NCI-H187 (cell line): ENCODE data around the gene SMYD1.

ENCODE experiments used
- DNase-seq, 2 experiments: peaks; one replicate each; lab custom pipeline; 2025; lab: John Stamatoyannopoulos, UW

The SMYD1 gene

GRCh38 chr2:88057437-88057844 is 10.2 kb upstream of the SMYD1 start:
- DNase-seq = no peak

GRCh38 chr2:88058191-88058590 is 9.4 kb upstream of the SMYD1 start:
- no peak for DNase-seq

DNA sequence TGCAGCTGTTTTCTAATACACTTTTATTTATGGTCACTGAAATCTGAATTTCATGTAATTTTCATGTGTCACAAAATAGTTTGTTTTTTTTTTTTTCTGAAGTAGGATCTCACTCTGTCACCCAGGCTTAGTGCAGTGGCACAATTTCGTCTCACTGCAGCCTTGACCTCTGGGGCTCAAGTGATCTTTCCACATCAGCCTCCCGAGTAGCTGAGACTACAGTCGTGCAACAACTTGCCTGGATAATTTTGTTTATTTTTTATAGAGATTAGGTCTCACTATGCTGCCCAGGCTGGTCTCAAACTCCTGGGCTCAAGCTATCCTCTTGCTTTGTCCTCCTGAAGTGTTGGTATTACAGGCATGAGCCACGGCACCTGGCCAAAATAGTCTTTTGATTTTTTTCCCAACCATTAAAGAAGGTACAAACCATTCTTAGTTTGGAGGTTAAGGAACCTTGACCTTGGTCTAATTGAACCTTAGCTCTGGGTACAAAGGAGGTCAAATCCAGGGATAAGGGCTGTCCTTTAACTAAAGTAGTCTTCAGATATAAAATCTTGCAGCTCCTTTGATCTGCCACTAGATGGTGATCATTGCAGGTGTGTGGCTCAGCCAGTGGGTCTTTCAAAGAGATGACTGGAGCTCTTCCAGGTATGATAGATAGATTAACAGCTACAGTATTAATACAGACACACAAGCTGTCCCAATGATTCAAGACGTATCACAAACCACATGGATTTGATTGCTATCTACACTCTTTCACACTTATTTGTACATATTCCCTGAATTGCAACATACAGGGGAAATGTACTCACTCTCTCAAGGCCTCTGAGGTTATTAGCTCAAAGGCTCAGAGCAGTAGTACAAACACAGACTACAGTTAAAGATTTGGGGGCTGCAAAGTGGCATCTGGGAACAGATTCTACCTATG is 7.4 kb upstream of the SMYD1 start:
- DNase-seq = no peak

GRCh38 chr2:88060907-88061275 is 6.7 kb upstream of the SMYD1 start:
- DNase-seq = no peak

DNA sequence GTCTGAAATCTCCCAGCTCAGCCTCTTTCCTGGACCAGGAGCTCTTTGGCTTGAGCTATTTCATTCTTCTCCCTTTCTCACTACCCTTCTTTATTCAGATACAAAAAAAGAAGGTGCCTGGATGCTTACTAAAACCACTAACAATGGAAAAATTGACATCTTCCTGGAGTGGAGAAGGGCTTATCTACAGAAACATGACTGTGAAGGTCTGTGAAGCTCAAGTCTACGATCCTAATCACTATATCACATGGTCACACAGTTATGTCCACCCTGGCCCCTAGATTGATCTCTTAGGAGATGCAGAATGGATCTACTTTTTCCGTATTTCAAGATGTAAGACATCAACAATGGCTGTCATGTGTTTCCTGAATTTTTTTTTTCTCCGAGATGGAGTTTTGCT is 6.3 kb upstream of the SMYD1 start:
- DNase-seq = no peak

DNA sequence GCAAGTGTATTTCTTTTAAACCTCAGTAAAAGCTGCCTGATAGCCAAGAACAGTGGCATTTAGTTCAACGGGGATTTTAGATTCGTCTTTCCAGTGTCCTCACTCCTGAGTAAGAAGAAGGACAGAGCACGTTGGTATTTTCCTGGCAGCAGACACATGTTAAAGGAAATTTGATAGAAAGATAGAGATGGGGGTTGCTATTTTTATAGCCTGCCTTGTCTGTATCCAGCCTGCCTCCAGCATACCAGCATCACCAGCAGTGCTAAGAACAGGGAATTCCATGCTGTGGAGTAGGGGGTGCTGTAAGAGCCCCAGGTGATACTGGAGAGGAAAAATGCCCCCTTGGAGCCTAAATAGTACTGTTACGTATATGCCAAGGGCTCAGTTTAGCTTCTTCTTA is 1.1 kb upstream of the SMYD1 start:
- DNase-seq = no peak

DNA sequence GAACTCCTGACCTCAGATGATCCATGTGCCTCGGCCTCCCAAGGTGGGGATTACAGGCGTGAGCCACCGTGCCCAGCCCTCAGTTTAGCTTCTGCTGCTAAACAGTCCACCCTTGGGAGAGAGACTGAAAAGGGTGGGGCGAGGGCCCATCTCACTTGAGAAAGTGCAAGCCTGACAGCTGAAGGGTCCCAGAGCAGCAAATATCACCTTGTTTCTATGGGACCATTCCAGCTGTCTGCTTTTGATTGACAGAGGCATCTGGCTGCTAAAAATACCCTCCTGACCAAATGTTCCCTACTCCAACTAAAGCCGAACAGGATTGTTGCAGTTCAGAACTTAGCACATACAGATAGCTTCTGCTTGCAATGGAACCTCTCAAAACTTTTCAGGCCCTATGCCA is 436 bp upstream of the SMYD1 start:
- no peak for DNase-seq

DNA sequence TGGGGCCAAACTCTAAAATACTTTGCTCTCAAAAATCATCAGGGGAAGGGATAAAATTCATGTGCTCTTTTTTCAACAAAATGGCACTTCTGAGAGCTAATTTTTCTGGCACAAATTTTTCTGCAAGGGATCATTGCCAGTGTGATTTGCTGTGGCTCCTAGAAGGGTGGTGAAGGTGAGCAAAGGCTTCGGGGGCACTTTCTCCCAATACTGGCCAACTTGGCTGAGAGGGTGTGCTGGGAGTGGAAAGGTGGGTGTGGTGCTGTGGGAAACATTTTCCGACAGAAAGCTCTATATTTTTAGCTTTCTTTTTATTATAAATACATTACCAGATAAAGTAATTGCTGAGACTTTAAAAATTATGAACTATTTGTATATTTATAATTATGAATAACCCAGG is 419 bp downstream of the SMYD1 start:
- no peak for DNase-seq

- no peak for DNase-seq
These were observed 1.5 kb downstream of the SMYD1 start for GRCh38 chr2:88069117-88069516.

- DNase-seq = no peak
These were observed 2.4 kb downstream of the SMYD1 start for GRCh38 chr2:88070055-88070454.

GRCh38 chr2:88071365-88071764 is 3.7 kb downstream of the SMYD1 start:
- no peak for DNase-seq

DNA sequence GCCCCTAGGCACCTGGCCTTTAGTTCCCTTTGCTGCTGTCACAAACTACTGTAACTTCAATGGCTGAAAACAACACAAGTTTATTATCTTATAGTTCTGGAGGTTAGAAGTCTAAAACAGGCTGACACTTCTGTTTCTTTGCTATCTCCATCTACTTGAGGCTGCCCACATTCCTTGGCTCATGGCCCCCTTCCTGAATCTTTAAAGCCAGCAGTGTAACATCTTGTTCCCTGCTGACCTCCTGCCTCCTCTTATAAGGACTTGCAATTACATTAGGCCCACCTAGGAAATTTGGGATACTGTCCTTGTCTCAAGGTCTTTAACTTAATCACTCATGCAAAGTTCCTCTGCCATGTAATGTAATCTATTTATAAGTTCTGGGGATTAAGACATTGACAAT is 6.5 kb downstream of the SMYD1 start:
- DNase-seq = no peak

- DNase-seq = no peak
These were observed 7.2 kb downstream of the SMYD1 start for GRCh38 chr2:88074854-88075292.

GRCh38 chr2:88077080-88077479 is 9.5 kb downstream of the SMYD1 start:
- no peak for DNase-seq

- DNase-seq = no peak
These were observed 11.1 kb downstream of the SMYD1 start for GRCh38 chr2:88078643-88079172.

DNA sequence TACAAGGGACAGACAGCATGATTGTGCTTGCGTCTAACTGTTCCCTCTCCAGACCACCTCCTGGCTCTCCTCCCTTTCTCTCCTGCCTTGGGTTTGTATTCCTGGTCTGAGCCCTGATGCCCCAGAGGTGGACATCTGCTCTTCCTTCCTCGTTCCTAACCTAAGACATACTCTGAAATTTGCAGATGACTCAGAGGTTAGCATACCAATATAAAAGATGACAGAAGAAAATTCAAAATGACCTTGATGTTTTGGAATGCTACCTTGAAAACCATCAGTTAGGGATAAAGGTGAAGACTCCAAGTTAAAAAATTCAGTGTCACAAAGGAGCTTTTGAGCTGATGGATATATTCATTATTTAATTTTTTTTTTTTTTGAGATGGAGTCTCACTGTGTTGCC is 12.9 kb downstream of the SMYD1 start:
- DNase-seq = no peak

DNA sequence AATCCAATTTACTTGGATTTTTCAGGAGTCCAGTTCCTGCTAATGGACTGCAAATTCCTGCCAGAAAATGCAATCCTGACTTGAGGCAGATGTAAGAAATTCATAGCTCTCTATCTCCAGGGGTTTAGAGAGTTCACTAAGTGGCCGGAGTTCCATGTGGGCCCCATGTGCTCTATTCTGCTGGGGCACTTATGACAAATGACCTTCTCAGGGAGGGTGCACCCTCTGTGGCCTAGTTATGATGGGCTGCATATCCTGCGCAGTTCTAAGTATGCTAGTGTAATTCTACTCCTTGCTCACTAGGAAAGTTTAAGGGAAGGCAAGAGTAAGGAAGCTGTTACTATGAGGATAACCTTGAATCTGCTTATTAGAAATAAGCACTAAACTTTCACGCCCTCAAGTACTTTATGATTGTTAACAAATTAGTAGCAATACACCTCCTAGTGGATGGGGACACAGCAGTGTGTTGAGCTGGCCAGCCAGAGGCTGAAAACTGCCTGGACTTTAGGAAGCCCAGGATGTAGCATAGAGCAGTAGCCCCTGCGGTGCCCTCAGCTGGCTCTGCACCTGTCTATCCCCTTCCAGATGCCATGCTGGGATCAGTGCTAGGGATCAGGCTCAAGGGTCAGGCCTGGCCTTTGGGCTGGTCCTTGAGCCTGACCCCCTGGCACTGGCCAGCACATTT is 14.4 kb downstream of the SMYD1 start:
- DNase-seq = no peak

DNA sequence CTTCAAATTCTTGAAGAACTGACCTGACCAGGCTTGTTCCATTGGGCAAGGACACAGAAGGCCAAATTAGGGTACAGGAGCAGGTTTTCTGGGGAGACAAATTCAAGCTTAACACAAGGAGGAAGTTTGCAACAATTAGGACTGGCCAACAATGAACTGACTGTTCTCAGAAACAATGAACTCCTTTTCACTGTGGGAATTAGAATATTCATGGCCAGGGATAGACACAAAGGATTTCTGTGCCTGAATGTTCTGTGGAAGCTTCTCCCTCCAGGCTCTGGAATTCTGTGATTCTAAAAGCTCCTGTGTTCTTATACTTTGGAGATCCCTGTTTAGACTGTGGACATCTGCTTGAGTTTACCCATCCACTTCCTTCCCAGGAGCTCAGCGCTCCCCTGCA is 15.2 kb downstream of the SMYD1 start:
- DNase-seq = no peak

DNA sequence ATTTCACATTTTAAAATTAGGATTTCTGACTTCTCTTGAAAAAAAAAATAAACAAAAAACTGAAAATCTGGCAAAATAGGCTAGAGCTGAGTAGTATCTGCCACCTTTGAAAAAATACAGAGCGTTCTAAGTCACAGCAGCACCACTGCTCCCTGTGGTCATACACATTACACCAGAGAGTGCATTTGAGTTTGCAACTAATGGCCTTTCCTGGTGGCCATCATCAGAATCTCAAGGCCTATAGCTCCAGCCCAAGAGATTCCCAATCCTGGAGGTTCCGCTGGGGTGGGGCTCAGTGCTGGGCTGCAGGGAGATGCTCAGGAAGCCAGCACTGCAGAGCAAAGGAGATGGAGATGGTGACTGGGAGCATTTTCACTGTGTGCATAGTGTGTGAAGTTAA is 17.5 kb downstream of the SMYD1 start:
- DNase-seq = no peak

GRCh38 chr2:88085602-88086001 is 18.0 kb downstream of the SMYD1 start:
- DNase-seq = no peak

- DNase-seq = no peak
These were observed 18.8 kb downstream of the SMYD1 start for GRCh38 chr2:88086401-88086800.

DNA sequence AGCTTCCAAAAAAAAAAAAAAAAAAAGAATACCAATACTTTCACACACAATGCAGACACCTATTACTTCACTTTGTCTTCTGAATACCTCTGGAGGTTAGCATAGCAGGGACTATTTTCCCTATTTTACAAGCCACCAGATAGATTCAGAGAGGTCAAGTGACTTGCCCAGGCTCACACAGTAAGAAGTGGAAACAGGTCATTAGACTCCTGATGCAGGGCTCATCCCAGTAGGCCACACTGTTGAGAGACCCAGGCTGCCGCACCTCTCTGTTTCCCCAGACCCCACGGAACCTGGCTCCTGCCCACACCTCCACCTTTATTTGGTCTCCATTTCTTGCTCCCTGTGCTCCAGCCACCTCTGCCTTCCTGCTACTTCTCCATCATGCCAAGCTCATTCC is 19.4 kb downstream of the SMYD1 start:
- no peak for DNase-seq

DNA sequence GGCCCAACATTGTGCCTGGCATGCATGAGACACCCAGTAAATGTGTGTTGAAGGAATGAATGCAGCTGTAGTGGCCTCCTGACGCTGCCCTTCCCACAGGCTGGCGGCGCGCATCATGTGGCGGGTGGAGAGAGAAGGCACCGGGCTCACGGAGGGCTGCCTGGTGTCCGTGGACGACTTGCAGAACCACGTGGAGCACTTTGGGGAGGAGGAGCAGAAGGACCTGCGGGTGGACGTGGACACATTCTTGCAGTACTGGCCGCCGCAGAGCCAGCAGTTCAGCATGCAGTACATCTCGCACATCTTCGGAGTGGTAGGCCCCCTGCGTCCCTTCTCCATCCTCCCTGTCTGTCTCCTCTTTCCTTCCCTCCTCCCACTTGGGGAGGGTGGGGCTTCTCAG is 20.1 kb downstream of the SMYD1 start:
- no peak for DNase-seq
